Neural cell (in vitro differentiated cells): ENCODE data around the gene SGPP2. TPM values are rescaled to one million over a fixed set of nuclear protein-coding genes. Genes with fewer than 3 reads are reported as not detected.

Source experiments
- H2AFZ ChIP-seq: fragments of 200-600, 300-800 bp; sonication (generic), shearing (Covaris generic); 2 replicates; pipeline ENCODE4 v1.6.0; 2014; ENCODE audit warnings: low read depth, mild to moderate bottlenecking, antibody characterized with exemption, low read length, moderate library complexity
- H3F3A ChIP-seq: fragments of 200-600 bp; shearing (Covaris generic); 2 replicates; pipeline ENCODE4 v1.6.1; 2016; ENCODE audit warnings: mild to moderate bottlenecking, moderate library complexity, mixed read lengths, antibody characterized with exemption, low read length; ENCODE audit not compliant: insufficient read depth, poor library complexity, severe bottlenecking
- H3K27ac ChIP-seq: fragments of 200-600, 300-800 bp; sonication (generic), shearing (Covaris generic); 2 replicates; pipeline ENCODE4 v1.5.1; 2014; ENCODE audit warnings: mild to moderate bottlenecking, low read length, moderate library complexity
- H3K27me3 ChIP-seq: fragments of 300-800, 200-600 bp; sonication (generic), shearing (Covaris generic); 2 replicates; pipeline ENCODE4 v1.6.0; 2014; ENCODE audit warnings: mild to moderate bottlenecking, low read depth, low read length, moderate library complexity; ENCODE audit not compliant: insufficient read depth
- H3K36me3 ChIP-seq: fragments of 300-800, 200-600 bp; sonication (generic), shearing (Covaris generic); 2 replicates; pipeline ENCODE4 v1.5.1; 2014; ENCODE audit warnings: mild to moderate bottlenecking, antibody characterized with exemption, low read length, moderate library complexity; ENCODE audit not compliant: insufficient read depth
- H3K4me2 ChIP-seq: fragments of 300-800, 200-600 bp; sonication (generic), shearing (Covaris generic); 2 replicates; pipeline ENCODE4 v1.6.0; 2014; ENCODE audit warnings: mild to moderate bottlenecking, low read length
- H3K4me3 ChIP-seq: fragments of 300-800, 200-600 bp; sonication (generic), shearing (Covaris generic); 2 replicates; pipeline ENCODE4 v1.5.1; 2014; ENCODE audit warnings: mild to moderate bottlenecking, low read length, moderate library complexity
- H3K79me2 ChIP-seq: fragments of 200-600 bp; shearing (Covaris generic); replicated peaks from 2 replicates; pipeline ENCODE4 v1.6.0; 2014; ENCODE audit warnings: mild to moderate bottlenecking, low read length, moderate library complexity; ENCODE audit not compliant: insufficient read depth
- H3K9ac ChIP-seq: fragments of 300-800, 200-600 bp; sonication (generic), shearing (Covaris generic); 2 replicates; pipeline ENCODE4 v1.6.1; 2016; ENCODE audit warnings: mild to moderate bottlenecking, low read length, mixed read lengths
- H3K9me2 ChIP-seq: fragments of 200-600 bp; shearing (Covaris generic); 2 replicates; pipeline ENCODE4 v1.6.1; 2016; ENCODE audit warnings: mild to moderate bottlenecking, low read length, mixed read lengths; ENCODE audit not compliant: insufficient read depth
- H3K9me3 ChIP-seq: fragments of 200-600, 300-800 bp; sonication (generic), shearing (Covaris generic); 2 replicates; pipeline ENCODE4 v1.6.1; 2016; ENCODE audit warnings: mild to moderate bottlenecking, mixed run types, low read length, moderate library complexity, mixed read lengths
- H4K20me1 ChIP-seq: fragments of 200-600 bp; shearing (Covaris generic); 2 replicates; pipeline ENCODE4 v1.6.1; 2016; ENCODE audit warnings: mild to moderate bottlenecking, mixed run types; ENCODE audit not compliant: insufficient read depth
- EP300 ChIP-seq: fragments of 450-650 bp; conservative IDR thresholded peaks from 2 replicates; pipeline ENCODE4 v1.6.1; 2014; ENCODE audit warnings: antibody characterized with exemption, mild to moderate bottlenecking, moderate library complexity; ENCODE audit not compliant: poor library complexity, severe bottlenecking
- EZH2 ChIP-seq: fragments of 200-600, 300-800 bp; shearing (Covaris generic), sonication (generic); IDR thresholded peaks from 2 replicates; pipeline ENCODE4 v1.6.1; 2014; ENCODE audit warnings: antibody characterized with exemption, low read length, borderline replicate concordance, mild to moderate bottlenecking; ENCODE audit not compliant: insufficient read depth, poor library complexity, severe bottlenecking
- MXI1 ChIP-seq: fragments of 450-650 bp; conservative IDR thresholded peaks from 2 replicates; pipeline ENCODE4 v1.6.1; 2014; ENCODE audit warnings: antibody characterized with exemption, mild to moderate bottlenecking; ENCODE audit not compliant: poor library complexity, severe bottlenecking
- POLR2AphosphoS5 ChIP-seq: IDR thresholded peaks from 2 replicates; pipeline ENCODE4 v1.6.1; 2012
- RAD21 ChIP-seq: fragments of 450-650 bp; conservative IDR thresholded peaks from 2 replicates; pipeline ENCODE4 v1.6.1; 2014; ENCODE audit warnings: antibody characterized with exemption, mild to moderate bottlenecking, moderate library complexity
- SMC3 ChIP-seq: fragments of 450-650 bp; conservative IDR thresholded peaks from 2 replicates; pipeline ENCODE4 v1.6.1; 2014; ENCODE audit warnings: antibody characterized with exemption, mild to moderate bottlenecking, moderate library complexity; ENCODE audit not compliant: poor library complexity
- TAF1 ChIP-seq: IDR thresholded peaks from 2 replicates; pipeline ENCODE4 v1.6.1; 2012; ENCODE audit warnings: low read depth
- polyA minus RNA-seq: library from RNA; depleted of rRNA, polyadenylated mRNA; stranded (reverse); fragments of >200 nt; gene quantifications from 2 replicates; pipeline ENCODE4 v1.2.3, GENCODE V29; 2014
- polyA plus RNA-seq: library from polyadenylated mRNA; depleted of rRNA; stranded (reverse); fragments of >200 nt; gene quantifications from 2 replicates; pipeline ENCODE4 v1.2.3, GENCODE V29; 2014
- TF ChIP-seq, protein P1 (sequence below): fragments of 450-650 bp; IDR thresholded peaks from 2 replicates; pipeline ENCODE4 v1.5.1; 2014; ENCODE audit warnings: antibody characterized with exemption, mild to moderate bottlenecking, moderate library complexity; ENCODE audit not compliant: poor library complexity, severe bottlenecking
- TF ChIP-seq, protein P2 (sequence below): IDR thresholded peaks from 2 replicates; pipeline ENCODE4 v1.6.1; 2012; ENCODE audit warnings: borderline replicate concordance

SGPP2 gene
- polyA plus RNA-seq (0.30 and 0.38 TPM in 2 replicates), polyA minus RNA-seq (0.23 and 0.49 TPM in 2 replicates)

DNA sequence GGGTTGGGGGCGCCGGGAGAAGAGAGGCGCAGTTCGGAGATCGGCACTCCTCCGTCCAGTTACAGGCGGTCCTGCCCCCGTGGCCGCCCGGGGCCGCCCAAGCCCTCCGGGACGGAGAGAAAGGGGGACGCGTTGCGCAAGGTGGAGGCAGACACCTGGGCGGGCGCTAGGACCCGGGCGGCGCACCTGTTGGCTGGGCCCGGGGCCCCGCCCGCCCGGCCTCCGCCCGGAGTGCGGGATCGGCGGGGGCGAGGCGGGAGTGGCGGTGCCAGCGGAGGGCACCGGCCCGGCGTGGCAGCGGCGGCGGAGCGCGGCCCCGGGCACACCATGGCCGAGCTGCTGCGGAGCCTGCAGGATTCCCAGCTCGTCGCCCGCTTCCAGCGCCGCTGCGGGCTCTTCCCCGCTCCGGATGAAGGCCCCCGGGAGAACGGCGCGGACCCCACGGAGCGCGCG lies at the start of gene SGPP2:
Gene SGPP2, plus strand, starts transcription at position 268 of the 453 bp plus-strand sequence. Its CDS starts 60 bp downstream, at position 328.
- Histone ChIP-seq H3K27me3 (peaks cover 54% of the 10 kb centered on the region), H3K79me2 (no peaks in the 10 kb centered on the region), H3K9me3 (no peaks in the 10 kb centered on the region), H3K9me2 (no peaks in the 10 kb centered on the region), H2AFZ (no peak within 1 kb of the TSS), H3F3A (no peaks in the 10 kb centered on the region), H3K4me2 (peak within 1 kb of the TSS; percentile 36), H4K20me1 (no peaks in the 10 kb centered on the region), H3K9ac (peak within 1 kb of the TSS; percentile 38), H3K27ac (no peak within 1 kb of the TSS), H3K36me3 (no peaks in the 10 kb centered on the region), H3K4me3 (peak within 1 kb of the TSS; percentile 67)
- no peak for TF ChIP-seq EZH2
- no peak for TF ChIP-seq EP300
- TF ChIP-seq RAD21 = no peak
- no peak for TF ChIP-seq TAF1
- TF ChIP-seq, protein P1, sequence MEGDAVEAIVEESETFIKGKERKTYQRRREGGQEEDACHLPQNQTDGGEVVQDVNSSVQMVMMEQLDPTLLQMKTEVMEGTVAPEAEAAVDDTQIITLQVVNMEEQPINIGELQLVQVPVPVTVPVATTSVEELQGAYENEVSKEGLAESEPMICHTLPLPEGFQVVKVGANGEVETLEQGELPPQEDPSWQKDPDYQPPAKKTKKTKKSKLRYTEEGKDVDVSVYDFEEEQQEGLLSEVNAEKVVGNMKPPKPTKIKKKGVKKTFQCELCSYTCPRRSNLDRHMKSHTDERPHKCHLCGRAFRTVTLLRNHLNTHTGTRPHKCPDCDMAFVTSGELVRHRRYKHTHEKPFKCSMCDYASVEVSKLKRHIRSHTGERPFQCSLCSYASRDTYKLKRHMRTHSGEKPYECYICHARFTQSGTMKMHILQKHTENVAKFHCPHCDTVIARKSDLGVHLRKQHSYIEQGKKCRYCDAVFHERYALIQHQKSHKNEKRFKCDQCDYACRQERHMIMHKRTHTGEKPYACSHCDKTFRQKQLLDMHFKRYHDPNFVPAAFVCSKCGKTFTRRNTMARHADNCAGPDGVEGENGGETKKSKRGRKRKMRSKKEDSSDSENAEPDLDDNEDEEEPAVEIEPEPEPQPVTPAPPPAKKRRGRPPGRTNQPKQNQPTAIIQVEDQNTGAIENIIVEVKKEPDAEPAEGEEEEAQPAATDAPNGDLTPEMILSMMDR = no peak
- TF ChIP-seq, protein P2, sequence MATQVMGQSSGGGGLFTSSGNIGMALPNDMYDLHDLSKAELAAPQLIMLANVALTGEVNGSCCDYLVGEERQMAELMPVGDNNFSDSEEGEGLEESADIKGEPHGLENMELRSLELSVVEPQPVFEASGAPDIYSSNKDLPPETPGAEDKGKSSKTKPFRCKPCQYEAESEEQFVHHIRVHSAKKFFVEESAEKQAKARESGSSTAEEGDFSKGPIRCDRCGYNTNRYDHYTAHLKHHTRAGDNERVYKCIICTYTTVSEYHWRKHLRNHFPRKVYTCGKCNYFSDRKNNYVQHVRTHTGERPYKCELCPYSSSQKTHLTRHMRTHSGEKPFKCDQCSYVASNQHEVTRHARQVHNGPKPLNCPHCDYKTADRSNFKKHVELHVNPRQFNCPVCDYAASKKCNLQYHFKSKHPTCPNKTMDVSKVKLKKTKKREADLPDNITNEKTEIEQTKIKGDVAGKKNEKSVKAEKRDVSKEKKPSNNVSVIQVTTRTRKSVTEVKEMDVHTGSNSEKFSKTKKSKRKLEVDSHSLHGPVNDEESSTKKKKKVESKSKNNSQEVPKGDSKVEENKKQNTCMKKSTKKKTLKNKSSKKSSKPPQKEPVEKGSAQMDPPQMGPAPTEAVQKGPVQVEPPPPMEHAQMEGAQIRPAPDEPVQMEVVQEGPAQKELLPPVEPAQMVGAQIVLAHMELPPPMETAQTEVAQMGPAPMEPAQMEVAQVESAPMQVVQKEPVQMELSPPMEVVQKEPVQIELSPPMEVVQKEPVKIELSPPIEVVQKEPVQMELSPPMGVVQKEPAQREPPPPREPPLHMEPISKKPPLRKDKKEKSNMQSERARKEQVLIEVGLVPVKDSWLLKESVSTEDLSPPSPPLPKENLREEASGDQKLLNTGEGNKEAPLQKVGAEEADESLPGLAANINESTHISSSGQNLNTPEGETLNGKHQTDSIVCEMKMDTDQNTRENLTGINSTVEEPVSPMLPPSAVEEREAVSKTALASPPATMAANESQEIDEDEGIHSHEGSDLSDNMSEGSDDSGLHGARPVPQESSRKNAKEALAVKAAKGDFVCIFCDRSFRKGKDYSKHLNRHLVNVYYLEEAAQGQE = no peak
- TF ChIP-seq POLR2AphosphoS5 = peak; percentile 45
- TF ChIP-seq SMC3 = peak; percentile 26
- TF ChIP-seq MXI1 = no peak

DNA sequence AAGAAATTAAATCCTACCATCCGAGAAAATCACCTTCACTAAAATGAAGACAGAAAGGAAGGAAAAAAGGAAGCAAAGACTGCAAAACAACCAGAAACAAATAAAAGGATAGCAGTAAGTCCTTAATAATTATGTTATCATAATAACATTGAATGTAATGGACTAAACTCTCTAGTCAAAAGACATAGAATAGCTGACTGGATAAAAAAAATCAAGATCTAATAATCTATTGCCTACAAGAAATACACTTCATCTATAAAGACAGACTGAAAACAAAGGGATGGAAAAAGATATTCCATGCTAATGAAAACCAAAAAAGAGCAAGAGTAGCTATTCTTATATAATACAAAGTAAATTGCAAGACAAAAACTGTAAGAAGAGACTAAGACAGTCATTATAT lies 48.5 kb upstream of the SGPP2 start:
- no peaks in the 10 kb centered on the region for H3F3A ChIP-seq
- H3K27ac ChIP-seq = no peak overlapping the region
- no peak overlapping the region for H3K4me2 ChIP-seq
- no peaks in the 10 kb centered on the region for H3K79me2 ChIP-seq
- no peaks in the 10 kb centered on the region for H3K9me3 ChIP-seq
- H2AFZ ChIP-seq = no peak overlapping the region
- no peaks in the 10 kb centered on the region for H3K36me3 ChIP-seq
- no peaks in the 10 kb centered on the region for H3K27me3 ChIP-seq
- TF ChIP-seq RAD21 (no peak), EZH2 (no peak), MXI1 (no peak)
- TF ChIP-seq, protein P2 = no peak
- TF ChIP-seq, protein P1 = no peak
- no peaks in the 10 kb centered on the region for H4K20me1 ChIP-seq
- H3K4me3 ChIP-seq = no peak overlapping the region
- no peaks in the 10 kb centered on the region for H3K9me2 ChIP-seq
- H3K9ac ChIP-seq = no peak overlapping the region
